RKO (cell line): ENCODE data around the gene SPRR2G.
"Not testable (repeated sequence)": the region's sequence is repeated elsewhere in the genome, so short reads cannot be mapped to it uniquely, and the experiment has no call there.

Experiments used
- DNase-seq: peaks from one replicate; pipeline ENCODE4 v3.0.0-alpha.2; 2016; ENCODE audit warnings: low spot score

SPRR2G gene

DNA sequence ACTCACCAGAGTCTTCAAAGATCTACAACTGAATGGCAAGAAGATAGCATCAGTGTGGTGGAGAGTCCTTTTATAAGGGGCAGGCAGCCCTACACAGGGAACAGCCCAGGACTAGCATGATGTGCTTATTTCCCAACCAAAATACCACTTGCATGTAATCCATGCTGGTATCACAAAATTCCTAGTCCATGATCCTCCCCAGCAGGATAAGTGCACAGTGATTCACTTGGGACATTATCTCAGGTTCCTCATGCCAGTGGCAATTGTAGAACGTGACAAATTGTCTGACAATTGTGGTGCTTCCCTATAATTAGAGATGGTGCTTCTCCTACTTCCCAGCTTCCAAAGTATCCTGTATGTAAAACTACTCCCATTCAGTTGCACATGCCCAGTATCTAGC is at the start of gene SPRR2G:
Gene SPRR2G, minus strand, starts transcription at position 45 of the 400 bp plus-strand sequence. CDS start 780 bp downstream, outside the sequence.
- DNase-seq = no peak

DNA sequence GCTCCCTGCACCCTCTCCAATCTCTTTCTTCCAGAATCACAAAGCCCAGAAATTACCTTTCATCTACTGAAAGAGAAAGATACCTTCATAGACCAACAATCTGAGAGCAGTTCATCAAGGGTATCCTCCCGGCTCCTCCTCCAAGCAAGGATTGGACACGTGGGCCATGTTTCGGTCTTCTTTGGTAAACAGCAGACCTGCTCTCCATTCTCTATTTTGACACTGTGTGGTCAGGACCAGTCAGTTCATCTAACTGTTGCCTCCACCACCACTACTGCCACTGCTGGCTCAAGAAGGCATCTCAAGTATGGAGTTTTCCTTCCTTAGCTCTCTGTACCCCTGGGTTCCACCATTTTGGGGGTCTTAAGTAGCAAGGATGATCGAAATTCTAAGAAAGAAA is 44.5 kb upstream of the SPRR2G start:
- DNase-seq = no peak

DNA sequence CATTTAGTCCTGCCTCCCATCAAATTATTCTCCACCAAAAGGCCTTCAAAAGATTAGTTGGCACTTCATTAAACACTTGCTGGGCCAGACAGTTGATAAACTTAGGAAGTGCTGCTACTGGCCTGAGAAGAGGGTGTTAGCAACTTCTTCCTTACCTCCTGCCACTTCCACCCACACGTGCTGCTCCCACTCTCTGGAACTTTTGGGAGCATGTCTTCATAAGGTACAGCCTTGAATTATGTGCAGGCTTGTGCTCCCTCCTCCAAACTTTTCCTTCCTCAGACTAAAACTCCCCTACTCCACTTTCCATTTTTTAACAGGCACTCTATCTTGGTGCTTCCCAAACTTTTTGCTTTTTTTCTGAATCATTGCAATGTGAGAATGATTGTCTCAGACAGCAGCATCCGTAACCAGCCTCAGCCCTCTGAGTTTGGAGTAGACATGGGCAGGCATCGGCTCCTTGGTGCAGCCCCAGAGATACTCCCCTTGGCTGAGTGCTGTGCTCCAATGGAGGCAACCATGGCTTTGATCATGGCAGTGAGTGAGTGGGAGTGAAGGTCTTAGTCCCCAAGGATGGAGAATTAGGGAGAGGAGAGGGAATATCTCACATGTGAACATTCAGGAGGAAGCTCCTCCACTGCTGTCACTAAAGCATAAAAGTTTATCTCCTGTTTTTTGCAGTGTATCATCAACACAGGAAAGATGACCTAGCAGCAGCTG is 43.8 kb upstream of the SPRR2G start:
- DNase-seq = no peak

DNA sequence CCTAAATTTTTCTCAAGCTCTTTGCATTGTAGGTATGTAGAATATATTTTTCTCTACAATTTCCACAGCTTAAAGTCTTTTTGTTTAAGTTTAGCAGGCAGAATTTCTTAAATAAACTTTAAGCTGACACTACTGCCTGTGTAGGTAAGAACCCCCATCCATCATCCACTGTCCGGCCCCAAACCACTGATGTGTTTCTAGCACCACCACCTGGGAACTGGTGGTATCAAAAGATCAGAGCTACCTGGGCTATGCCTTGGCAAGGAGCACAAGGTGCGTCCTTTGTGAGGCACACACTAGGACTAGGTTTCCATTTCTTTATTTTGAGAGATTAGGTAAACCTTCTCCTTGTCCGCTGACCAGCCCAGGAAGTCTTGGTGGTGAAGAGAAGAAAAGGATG is 42.0 kb upstream of the SPRR2G start:
- no peak for DNase-seq

DNA sequence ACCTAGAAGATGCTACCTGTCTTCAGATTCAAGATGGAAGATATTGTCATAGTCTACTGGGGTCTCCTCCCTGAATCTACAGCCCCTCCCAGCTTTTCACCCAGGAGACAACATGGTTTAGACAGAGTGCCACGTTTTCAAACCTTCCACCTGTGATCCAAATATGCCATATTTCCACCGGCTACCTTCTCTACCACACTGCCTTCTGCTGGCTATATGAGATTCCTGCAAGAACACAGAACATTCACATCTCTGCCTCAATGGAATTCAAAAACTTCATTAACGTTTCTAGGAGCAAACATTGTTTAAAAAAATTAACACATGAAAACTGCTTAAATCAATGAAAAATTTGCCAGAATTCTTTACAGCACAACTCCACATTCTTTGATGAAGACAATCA is 39.7 kb upstream of the SPRR2G start:
- no peak for DNase-seq

DNA sequence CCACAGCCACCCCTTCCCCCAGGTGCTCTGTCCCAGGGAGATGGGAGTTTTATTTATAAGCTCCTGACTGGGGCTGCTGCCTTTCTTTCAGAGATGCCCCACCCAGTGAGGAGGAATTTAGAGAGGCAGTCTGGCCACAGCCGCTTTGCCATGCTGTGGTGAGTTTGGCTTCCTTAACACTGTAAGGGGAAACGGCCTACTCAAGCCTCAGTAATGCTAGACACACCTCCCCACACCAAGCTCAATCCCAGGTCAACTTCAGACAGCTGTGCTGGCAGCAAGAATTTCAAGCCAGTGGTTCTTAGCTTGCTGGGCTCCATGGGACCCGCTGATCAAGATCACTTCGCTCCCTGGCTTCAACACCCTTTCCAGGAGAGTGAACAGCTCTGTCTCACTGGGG is 37.6 kb upstream of the SPRR2G start:
- not testable (repeated sequence) for DNase-seq

DNA sequence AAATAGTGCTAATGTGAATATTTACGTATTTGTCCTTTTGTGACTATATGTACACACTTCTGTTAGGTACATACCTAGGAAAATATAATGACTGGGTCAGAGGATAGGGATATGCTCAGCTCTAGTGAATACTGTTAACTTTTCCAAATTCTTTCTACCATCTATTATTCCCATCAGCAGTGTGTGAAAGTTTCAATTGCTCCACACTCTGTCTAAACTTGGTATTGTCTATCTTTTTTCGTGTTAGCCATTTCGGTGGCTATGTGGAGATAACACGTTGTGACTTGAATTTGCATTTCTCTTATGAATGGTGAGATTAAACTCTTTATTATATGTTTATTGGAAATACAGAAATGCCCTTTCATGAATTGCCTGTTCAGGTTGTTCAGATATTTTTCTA is 29.9 kb upstream of the SPRR2G start:
- no peak for DNase-seq

DNA sequence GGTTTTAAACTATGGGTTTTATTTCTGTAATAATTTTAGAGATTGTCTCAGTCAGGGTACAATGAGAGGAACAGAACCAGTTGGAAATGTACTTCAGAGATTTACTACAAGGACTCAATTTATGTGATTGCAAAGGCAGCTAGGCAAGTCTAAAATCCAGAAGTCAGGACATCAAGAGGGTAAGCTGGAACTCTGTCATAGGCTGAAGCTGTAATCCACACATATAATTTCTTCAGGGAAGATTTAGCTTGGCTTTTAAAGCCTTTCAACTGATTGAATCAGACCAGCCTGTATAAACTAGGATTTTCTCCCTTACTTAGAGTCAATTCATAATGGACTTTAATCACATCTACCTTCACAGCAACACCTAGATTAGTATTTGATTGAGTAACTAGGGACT is 28.2 kb upstream of the SPRR2G start:
- DNase-seq = no peak

DNA sequence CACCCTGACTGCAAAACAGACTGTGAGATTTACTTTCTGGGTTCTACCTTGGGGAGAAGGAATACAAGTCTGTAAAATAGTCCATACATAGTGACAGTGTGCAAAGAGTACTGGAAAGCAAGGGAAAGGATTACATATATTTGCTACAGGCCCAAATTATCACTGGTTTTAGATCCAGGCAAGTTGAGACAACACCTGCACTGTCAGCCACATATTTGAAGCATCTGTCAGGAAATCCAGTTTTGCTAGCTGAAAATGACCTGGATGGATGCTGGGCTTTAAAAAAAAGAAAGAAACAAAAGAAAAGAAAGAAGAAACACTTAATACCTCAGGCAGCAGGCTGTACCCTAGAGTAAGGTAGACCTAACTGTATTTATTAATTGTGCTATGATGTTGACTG is 23.9 kb upstream of the SPRR2G start:
- no peak for DNase-seq

DNA sequence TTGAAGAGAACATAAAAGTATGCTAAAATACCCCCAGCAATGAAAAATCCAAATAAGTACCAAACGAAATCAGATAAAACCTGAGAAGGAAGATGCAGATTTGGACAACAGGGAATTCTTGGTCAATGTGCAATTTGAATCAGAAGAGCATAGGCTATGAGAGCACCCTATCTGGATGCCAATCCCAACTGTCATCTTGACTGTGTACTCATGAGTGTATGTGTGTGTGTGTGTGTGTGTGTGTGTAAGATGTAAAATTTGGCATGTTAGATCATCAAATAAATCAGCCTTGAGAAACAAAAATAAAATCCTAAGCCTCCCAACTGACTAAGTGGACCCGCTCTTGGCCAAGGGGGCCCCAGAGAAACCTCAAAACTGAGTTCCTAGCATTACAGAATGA is 18.0 kb upstream of the SPRR2G start:
- DNase-seq = no peak

DNA sequence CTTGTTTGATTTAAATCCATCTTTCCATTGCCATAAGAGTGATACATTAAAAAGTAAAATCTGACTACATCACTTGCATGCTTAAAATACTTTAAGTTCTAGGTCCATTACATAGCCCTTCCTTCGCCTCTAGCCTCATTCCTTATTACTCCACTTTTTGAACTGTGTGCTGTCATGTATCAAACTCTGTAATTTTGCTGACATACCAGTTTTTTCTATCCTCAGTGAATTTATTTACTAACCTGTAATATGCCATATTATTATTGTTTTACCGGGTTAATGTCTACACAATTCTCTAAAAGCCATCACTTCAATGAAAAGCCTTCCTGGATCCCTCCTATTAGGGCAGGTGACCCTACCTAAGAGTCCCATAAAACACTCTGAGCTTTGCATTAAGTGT is 4.9 kb upstream of the SPRR2G start:
- DNase-seq = no peak

DNA sequence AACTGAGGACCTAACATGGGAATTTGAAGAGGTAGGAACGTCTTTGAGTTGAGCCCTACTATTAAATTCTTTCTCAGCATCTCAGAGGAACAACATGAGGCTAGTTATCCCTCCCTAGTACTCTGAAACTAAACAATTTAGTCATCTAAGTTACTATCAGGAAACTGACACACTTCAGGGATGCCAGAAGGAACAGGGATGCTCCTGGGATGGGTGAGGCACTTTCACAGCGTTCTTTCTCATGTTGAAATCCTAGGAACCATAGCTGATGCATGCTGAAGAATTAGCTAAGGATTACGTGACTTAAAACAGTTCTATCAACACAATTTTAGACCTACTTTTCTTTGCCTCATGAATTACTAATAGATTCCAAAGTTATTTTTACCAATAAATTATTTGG is 1.8 kb upstream of the SPRR2G start:
- DNase-seq = no peak

DNA sequence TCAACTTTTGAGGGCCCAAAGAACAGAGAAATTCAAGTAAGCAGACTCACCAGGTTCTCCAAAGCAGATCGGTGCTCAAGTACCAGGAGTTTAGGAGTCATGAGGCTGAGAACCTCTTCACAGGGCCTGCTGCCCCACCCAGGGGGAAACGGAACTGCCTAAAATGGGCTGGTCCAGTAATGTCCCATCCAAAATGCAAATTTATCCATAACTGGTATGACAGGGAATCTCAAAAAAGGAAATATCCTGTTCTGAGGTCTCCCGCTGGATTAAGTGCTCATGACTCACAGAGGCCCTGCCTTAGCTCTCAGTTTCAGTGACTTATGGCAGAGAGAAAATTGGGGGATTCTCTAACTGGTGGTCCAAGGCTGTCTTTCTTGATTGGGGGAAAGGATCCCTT is 9.3 kb downstream of the SPRR2G start:
- peak; percentile 2 for DNase-seq

DNA sequence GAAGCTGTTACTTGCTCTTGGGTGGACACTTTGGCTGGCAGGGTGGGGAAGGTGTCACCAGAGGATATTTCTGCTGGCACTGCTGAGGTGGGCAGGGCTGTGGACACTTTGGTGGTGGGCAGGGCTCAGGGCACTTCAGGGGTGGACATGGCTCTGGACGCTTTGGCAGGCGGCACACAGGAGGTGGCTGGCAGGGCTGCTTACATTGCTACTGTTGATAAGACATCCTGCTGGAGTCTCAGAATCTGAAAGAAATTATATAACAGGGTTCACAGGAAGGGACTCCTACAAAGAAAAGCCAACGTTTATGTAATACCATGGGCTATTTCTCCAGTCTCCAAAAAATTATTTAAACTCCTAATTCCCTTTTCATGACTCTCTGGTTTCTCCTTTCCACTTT is 10.2 kb downstream of the SPRR2G start:
- DNase-seq = no peak

DNA sequence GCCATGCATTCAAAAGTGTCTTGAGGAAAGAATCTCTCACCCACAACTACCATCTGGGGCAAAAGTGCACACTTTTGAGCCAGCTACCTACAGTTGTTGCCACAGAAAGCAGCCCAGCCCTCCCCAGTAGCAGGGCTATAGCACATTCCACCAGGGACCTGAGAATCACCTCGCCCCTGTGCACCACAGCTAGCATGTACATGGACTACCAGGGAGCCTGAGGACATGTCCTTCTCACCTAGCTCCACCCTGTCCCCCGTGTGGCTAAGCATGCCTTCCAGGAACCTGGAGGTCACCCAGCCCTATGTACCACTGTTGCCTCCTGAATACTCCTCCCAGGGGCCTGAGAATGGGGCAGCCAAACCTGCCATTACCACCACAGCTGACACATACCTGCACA is 16.9 kb downstream of the SPRR2G start:
- no peak for DNase-seq

DNA sequence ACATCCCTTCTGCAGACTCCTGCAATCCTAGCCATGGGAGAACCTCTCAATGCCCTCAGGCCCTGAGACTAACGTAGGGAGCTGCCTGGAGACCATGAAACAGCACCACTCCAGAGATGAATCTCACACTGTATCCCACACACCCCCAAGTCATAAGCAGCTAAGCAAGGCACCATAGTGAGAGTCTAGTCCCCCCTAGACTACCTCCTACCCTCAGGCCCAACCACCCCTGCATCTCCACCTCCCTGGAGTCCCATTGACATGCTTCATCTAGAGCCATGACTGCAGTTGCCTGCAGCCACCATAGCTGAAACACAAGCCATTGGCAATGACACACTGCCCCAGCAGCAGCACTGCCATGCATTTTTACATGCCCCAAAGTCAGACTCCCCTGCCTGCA is 17.4 kb downstream of the SPRR2G start:
- DNase-seq = no peak

DNA sequence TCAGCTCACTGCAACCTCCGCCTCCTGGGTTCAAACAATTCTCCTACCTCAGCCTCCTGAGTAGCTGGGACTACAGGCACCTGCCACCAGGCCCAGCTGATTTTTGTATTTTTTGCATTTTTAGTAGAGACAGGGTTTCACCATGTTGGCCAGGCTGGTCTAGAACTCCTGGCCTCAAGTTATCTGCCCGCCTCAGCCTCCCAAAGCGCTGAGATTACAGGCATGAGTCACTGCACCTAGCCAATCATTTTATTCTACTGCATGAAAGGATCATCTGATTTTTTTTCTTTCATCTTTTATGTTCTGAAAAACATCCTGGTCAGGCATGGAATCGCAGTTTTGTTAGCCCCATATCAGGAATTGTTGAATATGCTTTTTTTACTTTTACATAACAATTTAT is 22.0 kb downstream of the SPRR2G start:
- DNase-seq = not testable (repeated sequence)

DNA sequence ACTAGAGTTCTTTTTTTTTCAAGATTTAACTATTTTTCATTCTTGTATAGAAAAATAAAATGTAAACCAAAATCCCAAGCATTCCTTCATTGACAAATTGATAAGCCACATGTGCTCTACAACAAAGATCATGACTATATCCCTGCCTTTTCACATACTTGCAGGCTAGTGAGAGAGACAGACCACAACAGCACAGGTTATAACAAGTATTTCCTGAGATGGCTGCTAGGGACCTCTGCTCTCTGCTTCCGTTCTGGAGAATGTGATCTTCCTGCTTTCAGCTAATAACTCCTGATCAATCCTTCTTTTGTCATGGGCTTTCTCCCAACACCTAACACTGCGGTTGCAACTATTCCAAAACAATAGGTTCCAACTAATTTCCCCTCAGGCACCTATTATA is 23.4 kb downstream of the SPRR2G start:
- DNase-seq = no peak

DNA sequence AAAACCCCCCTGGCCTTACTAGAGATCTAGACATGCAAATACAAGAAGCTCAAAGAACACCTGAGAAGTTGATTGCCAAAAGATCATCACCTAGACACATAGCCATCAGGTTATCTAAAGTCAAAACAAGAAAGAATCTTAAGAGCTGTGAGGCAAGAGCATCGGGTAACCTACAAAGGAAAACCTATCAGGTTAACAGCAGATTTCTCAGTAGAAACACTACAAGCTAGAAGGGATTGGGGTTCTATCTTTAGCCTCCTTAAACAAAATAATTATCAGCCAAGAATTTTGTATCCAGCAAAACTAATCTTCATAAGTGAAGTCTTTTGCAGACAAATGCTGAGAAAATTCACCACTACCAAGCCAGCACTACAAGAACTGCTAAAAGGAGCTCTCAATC is 25.2 kb downstream of the SPRR2G start:
- no peak for DNase-seq

DNA sequence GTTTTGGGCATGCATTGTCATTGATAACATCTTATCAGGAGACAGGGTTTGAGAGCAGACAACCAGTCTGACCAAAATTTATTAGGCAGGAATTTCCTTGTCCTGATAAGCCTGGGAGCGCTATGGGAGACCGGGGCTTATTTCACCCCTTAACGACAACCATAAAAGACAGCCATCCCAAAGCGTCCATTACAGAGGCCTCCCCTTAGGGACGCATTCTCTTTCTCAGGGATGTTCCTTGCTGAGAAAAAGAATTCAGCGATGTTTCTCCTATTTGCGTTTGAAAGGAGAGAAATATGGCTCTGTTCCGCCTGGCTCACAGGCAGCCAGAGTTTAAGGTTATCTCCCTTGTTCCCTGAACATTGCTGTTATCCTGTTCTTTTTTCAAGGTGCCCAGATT is 26.9 kb downstream of the SPRR2G start:
- DNase-seq = not testable (repeated sequence)

DNA sequence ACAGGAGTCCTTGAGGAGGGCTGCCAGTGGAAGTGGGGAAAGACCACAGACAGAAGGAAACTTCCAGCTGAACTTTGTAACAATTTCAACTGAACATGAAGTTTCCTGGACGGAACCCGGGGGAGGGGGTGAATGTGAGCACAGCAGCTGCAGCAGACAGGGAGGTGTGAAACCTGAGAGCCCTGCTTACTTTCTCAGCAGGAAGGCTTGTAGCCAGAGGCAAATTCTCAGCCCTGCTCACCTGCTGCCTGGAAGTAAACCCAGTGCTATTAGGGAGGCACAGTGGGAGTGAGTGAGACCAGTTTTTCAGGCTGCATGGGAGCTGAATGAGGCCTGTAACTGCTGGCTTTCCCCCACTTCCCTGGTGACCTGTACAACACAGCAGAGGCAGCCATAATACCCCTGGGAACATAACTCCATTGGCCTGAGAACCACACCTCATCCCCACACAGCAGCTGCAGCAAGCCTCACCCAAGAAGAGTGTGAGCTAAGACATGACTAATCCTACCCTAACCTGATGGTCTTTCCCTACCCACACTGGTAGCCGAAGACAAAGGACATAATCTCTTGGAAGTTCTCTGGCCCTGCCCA is 27.8 kb downstream of the SPRR2G start:
- DNase-seq = no peak

DNA sequence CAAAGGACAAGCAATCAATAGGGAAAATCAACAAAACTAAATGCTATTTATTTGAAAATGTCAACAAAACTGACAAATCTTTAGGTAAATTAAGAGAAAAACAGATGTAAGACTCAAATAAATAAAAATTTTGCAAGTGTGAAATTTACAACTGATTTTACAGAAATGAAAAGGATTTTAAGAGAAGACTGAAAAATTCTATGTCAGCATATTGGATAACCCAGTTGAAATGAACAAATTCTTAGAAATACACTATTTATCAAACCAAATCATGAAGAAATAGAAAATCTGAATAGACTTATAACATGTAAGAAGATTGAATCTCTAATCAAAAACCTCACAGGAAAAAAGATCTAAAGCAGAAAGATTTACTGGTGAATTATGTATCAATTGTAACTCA is 29.7 kb downstream of the SPRR2G start:
- no peak for DNase-seq

DNA sequence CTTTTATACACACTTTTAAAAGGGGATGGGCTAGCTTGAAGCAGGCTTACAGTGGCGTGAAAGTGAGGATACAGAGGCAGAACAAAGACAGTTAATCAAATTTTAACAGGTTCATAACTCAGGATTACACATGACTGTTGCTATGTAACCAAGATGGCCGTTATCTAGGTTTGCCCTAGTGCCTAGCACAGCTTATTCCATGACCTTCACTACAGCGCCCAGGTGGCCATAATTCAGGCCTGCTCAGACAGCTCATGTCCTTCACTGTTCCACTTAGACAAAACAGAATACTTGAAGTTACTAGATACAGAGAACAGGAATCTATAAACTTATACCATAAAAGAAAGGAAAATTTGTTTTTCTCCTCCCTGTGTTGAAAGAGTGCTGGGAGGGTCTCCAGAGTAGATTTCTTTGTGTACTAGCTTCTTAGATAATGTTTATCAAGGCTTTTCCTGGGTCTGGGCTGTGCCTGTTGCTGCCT is 31.2 kb downstream of the SPRR2G start:
- DNase-seq = no peak

DNA sequence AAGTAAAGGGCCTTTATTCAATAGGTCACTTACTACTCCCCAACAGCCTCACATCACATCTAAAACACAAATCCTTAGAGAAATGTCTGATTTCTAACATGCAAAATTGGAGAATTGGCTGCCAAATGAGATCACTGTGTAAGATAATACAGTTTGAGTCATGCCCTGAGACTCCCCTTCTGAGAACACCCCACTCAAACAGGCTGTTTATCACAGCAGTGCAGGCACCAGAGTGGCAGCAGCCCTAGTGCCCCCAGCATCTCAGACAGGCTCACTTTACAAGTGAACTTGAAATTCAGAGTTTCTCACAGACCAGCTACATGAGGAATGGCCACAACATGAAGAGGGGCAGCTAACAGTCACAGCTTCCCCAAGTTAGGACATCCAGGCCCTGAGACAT is 35.4 kb downstream of the SPRR2G start:
- not testable (repeated sequence) for DNase-seq
